ENCODE data around the gene TUBGCP3. TPM values are rescaled to one million over a fixed set of nuclear protein-coding genes. Genes with fewer than 3 reads are reported as not detected.
A peak's percentile ranks its signal among the peaks of the same experiment; 100 is the strongest.

Gene TUBGCP3
- total RNA-seq, 2 donors from 2014 or later = 9.8 to 14.7 TPM

GRCh38 chr13:112588490-112589297 is 741 bp upstream of the TUBGCP3 start:
- Histone ChIP-seq H3K27ac (peak overlapping the region; percentile 86 to 94), H3K27me3 (no peaks in the 10 kb centered on the region), H3K4me1 (peaks cover 0 to 24% of the 10 kb centered on the region in 2 donors), H3K36me3 (no peaks in the 10 kb centered on the region), H3K4me3 (peak overlapping the region; percentile 59 to 72), H3K9me3 (no peaks in the 10 kb centered on the region)
- no peak for DNase-seq (ENCODE audit: low spot score)
- no peak for TF ChIP-seq CTCF (IDR thresholded peaks at IDR 0.05)

- H3K4me1 ChIP-seq = peaks cover 0 to 24% of the 10 kb centered on the region in 2 donors
- peak; percentile 88 for DNase-seq (ENCODE audit: low spot score)
Measured at GRCh38 chr13:112587212-112587763, 665 bp downstream of the TUBGCP3 start.

GRCh38 chr13:112586334-112586960 is 1.5 kb downstream of the TUBGCP3 start:
- Histone ChIP-seq H3K4me3 (no peak overlapping the region), H3K4me1 (peaks cover 0 to 24% of the 10 kb centered on the region in 2 donors), H3K9me3 (no peaks in the 10 kb centered on the region), H3K27ac (peak overlapping the region in 1 of 2 donors; percentile 86), H3K27me3 (no peaks in the 10 kb centered on the region), H3K36me3 (no peaks in the 10 kb centered on the region)
- no peak for DNase-seq (ENCODE audit: low spot score)
- no peak for TF ChIP-seq CTCF (IDR thresholded peaks at IDR 0.05)

More at GRCh38 chr13:112587212-112587763, 665 bp downstream of the TUBGCP3 start:
- Histone ChIP-seq H3K27me3 (no peaks in the 10 kb centered on the region), H3K9me3 (no peaks in the 10 kb centered on the region), H3K27ac (peak overlapping the region; percentile 86 to 94), H3K4me3 (peak overlapping the region; percentile 59 to 72), H3K36me3 (no peaks in the 10 kb centered on the region)
- TF ChIP-seq CTCF (IDR thresholded peaks at IDR 0.05) = peak in 1 of 2 donors; percentile 11

GRCh38 chr13:112583592-112584277 is 4.2 kb downstream of the TUBGCP3 start:
- no peaks in the 10 kb centered on the region for H3K9me3 ChIP-seq
- no peaks in the 10 kb centered on the region for H3K27me3 ChIP-seq
- no peak for DNase-seq (ENCODE audit: low spot score)
- no peak overlapping the region for H3K27ac ChIP-seq
- H3K4me3 ChIP-seq = no peak overlapping the region
- H3K4me1 ChIP-seq = peaks cover 0 to 27% of the 10 kb centered on the region in 2 donors
- no peak for TF ChIP-seq CTCF (IDR thresholded peaks at IDR 0.05)
- H3K36me3 ChIP-seq = no peaks in the 10 kb centered on the region

- DNase-seq (ENCODE audit: low spot score) = no peak
- Histone ChIP-seq H3K4me1 (peaks cover 0 to 21% of the 10 kb centered on the region in 2 donors), H3K4me3 (no peak overlapping the region)
Measured at GRCh38 chr13:112582263-112582662, 5.7 kb downstream of the TUBGCP3 start.

More at GRCh38 chr13:112582263-112582662, 5.7 kb downstream of the TUBGCP3 start:
- no peak overlapping the region for H3K27ac ChIP-seq
- TF ChIP-seq CTCF (IDR thresholded peaks at IDR 0.05) = no peak
- no peaks in the 10 kb centered on the region for H3K36me3 ChIP-seq
- H3K9me3 ChIP-seq = no peaks in the 10 kb centered on the region
- H3K27me3 ChIP-seq = no peaks in the 10 kb centered on the region

All from right atrium auricular region (tissue), 2 donors.